NT2/D1 (cell line): ENCODE results near the gene SLC6A18.

Experiments used
- SUZ12 ChIP-seq: IDR thresholded peaks from 2 replicates; pipeline ENCODE4 v1.6.1; 2011; ENCODE audit not compliant: insufficient read length, insufficient read depth; ENCODE audit errors: extremely low read depth
- YY1 ChIP-seq: IDR thresholded peaks from 2 replicates; pipeline ENCODE4 v1.6.1; 2011; ENCODE audit not compliant: insufficient read length, insufficient read depth
- ZNF274 ChIP-seq: IDR thresholded peaks from 2 replicates; pipeline ENCODE4 v1.6.1; 2011; ENCODE audit warnings: mild to moderate bottlenecking, low read depth, low read length

DNA sequence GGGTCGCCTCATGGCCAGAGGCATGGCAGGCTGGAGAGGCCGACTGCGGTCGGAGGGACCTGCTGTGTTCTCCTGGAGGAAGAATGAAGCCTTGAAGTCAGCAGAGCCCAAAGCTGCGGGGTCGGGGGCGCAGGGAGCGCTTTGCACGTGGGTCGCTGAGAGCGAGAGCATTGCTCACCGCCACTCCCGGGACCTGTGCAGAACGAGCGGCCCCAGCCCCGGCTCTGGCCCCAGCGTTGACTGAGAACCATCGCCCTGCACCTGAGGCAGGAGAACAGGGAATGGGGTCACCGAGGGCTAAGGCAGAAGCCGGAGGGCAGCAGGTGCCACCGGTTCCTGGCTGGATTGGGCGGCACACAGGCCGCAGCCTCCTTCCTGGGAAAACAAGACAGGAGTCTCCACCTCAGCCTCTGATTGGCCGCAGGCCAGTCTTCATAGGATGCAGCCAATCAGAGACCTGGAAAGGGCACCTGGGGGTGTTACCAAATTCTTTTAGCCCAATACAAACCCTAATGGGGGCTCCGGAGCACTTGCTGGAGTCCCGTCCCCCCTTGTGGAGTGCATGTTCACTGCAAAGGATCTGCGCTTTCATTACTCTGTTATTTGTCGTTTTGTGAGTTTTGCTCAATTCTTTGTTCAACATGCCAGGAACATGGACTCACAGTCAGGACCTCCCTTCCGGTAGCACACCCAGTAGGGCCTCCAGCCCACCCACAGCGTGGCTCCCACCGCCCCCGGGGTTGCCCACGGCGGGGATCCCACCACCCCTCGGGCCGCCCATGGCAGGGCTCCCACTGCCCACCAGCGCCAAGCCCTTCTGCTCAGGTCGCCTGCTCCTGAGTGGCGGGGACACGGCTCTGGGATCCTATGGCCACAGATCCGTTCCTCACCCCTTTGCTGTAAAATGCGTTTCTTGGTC, 48.4 kb upstream of the SLC6A18 start:
- TF ChIP-seq SUZ12 (no peak), YY1 (no peak), ZNF274 (no peak)
